ENCODE data around the gene WDR45.
"Not testable (repeated sequence)": the region's sequence is repeated elsewhere in the genome, so short reads cannot be mapped to it uniquely, and the experiment has no call there.

The WDR45 gene

GRCh38 chrX:49079489-49080428 lies at the start of gene WDR45:
WDR45 (minus strand) TSS chrX:49079887; CDS start chrX:49078095, 1,792 bp downstream.
- H3K9ac ChIP-seq (ENCODE audit: insufficient read length, low read depth), result peak within 1 kb of the TSS; percentile 90
- no peaks in the 10 kb centered on the region for H3K9me3 ChIP-seq (ENCODE audit: insufficient read depth, low read length)
- H3K4me1 ChIP-seq (ENCODE audit: insufficient read depth, insufficient read length), result no peaks in the 10 kb centered on the region
- TF ChIP-seq YY1 (IDR thresholded peaks at IDR 0.05; ENCODE audit: insufficient read depth, insufficient read length), result no peak
- TF ChIP-seq SUZ12 (IDR thresholded peaks at IDR 0.05; ENCODE audit: extremely low read depth, insufficient read depth, insufficient read length), result no peak
- no peak for TF ChIP-seq ZNF274 (IDR thresholded peaks at IDR 0.05; ENCODE audit: low read depth, low read length)
- peaks cover 27% of the 10 kb centered on the region for H3K36me3 ChIP-seq (ENCODE audit: insufficient read depth, insufficient read length, low read length)
- H3K27me3 ChIP-seq (ENCODE audit: insufficient read depth, insufficient read length), result no peaks in the 10 kb centered on the region
- peak; percentile 44 for DNase-seq (ENCODE audit: low read depth, low spot score)
- H3K4me3 ChIP-seq (ENCODE audit: insufficient read length, low read depth), result peak within 1 kb of the TSS; percentile 55

GRCh38 chrX:49129427-49129826 lies 49.7 kb upstream of the WDR45 start:
- Histone ChIP-seq H3K27me3 (ENCODE audit: insufficient read depth, insufficient read length) (no peaks in the 10 kb centered on the region), H3K9ac (ENCODE audit: insufficient read length, low read depth) (no peak overlapping the region), H3K4me1 (ENCODE audit: insufficient read depth, insufficient read length) (no peaks in the 10 kb centered on the region), H3K9me3 (ENCODE audit: insufficient read depth, low read length) (no peaks in the 10 kb centered on the region), H3K36me3 (ENCODE audit: insufficient read depth, insufficient read length, low read length) (no peaks in the 10 kb centered on the region), H3K4me3 (ENCODE audit: insufficient read length, low read depth) (no peak overlapping the region)
- TF ChIP-seq ZNF274 (IDR thresholded peaks at IDR 0.05; ENCODE audit: low read depth, low read length), result no peak
- no peak for TF ChIP-seq YY1 (IDR thresholded peaks at IDR 0.05; ENCODE audit: insufficient read depth, insufficient read length)
- TF ChIP-seq SUZ12 (IDR thresholded peaks at IDR 0.05; ENCODE audit: extremely low read depth, insufficient read depth, insufficient read length), result no peak
- DNase-seq (ENCODE audit: low read depth, low spot score), result no peak

- H3K4me1 ChIP-seq (ENCODE audit: insufficient read depth, insufficient read length); H3K9me3 ChIP-seq (ENCODE audit: insufficient read depth, low read length); DNase-seq (ENCODE audit: low read depth, low spot score); H3K36me3 ChIP-seq (ENCODE audit: insufficient read depth, insufficient read length, low read length); H3K9ac ChIP-seq (ENCODE audit: insufficient read length, low read depth); H3K4me3 ChIP-seq (ENCODE audit: insufficient read length, low read depth); H3K27me3 ChIP-seq (ENCODE audit: insufficient read depth, insufficient read length): not testable (repeated sequence)
Observed at GRCh38 chrX:49127742-49128258, 48.1 kb upstream of the WDR45 start.

- DNase-seq (ENCODE audit: low read depth, low spot score), result no peak
- peak overlapping the region; percentile 83 for H3K4me3 ChIP-seq (ENCODE audit: insufficient read length, low read depth)
- no peaks in the 10 kb centered on the region for H3K27me3 ChIP-seq (ENCODE audit: insufficient read depth, insufficient read length)
- H3K4me1 ChIP-seq (ENCODE audit: insufficient read depth, insufficient read length), result peaks cover 3% of the 10 kb centered on the region
- TF ChIP-seq ZNF274 (IDR thresholded peaks at IDR 0.05; ENCODE audit: low read depth, low read length), result no peak
- TF ChIP-seq YY1 (IDR thresholded peaks at IDR 0.05; ENCODE audit: insufficient read depth, insufficient read length), result no peak
- no peak for TF ChIP-seq SUZ12 (IDR thresholded peaks at IDR 0.05; ENCODE audit: extremely low read depth, insufficient read depth, insufficient read length)
- no peaks in the 10 kb centered on the region for H3K9me3 ChIP-seq (ENCODE audit: insufficient read depth, low read length)
- peak overlapping the region; percentile 87 for H3K9ac ChIP-seq (ENCODE audit: insufficient read length, low read depth)
- H3K36me3 ChIP-seq (ENCODE audit: insufficient read depth, insufficient read length, low read length), result peaks cover 34% of the 10 kb centered on the region
Observed at GRCh38 chrX:49122499-49122898, 42.8 kb upstream of the WDR45 start.

GRCh38 chrX:49120091-49120490 lies 40.4 kb upstream of the WDR45 start:
- no peak overlapping the region for H3K4me3 ChIP-seq (ENCODE audit: insufficient read length, low read depth)
- peaks cover 3% of the 10 kb centered on the region for H3K4me1 ChIP-seq (ENCODE audit: insufficient read depth, insufficient read length)
- TF ChIP-seq SUZ12 (IDR thresholded peaks at IDR 0.05; ENCODE audit: extremely low read depth, insufficient read depth, insufficient read length), result no peak
- no peak for TF ChIP-seq YY1 (IDR thresholded peaks at IDR 0.05; ENCODE audit: insufficient read depth, insufficient read length)
- no peak for TF ChIP-seq ZNF274 (IDR thresholded peaks at IDR 0.05; ENCODE audit: low read depth, low read length)
- H3K9me3 ChIP-seq (ENCODE audit: insufficient read depth, low read length), result no peaks in the 10 kb centered on the region
- H3K27me3 ChIP-seq (ENCODE audit: insufficient read depth, insufficient read length), result no peaks in the 10 kb centered on the region
- no peak for DNase-seq (ENCODE audit: low read depth, low spot score)
- peaks cover 56% of the 10 kb centered on the region for H3K36me3 ChIP-seq (ENCODE audit: insufficient read depth, insufficient read length, low read length)
- peak overlapping the region; percentile 50 for H3K9ac ChIP-seq (ENCODE audit: insufficient read length, low read depth)

GRCh38 chrX:49117581-49117980 lies 37.9 kb upstream of the WDR45 start:
- Histone ChIP-seq H3K36me3 (ENCODE audit: insufficient read depth, insufficient read length, low read length) (peaks cover 78% of the 10 kb centered on the region), H3K9ac (ENCODE audit: insufficient read length, low read depth) (no peak overlapping the region), H3K27me3 (ENCODE audit: insufficient read depth, insufficient read length) (no peaks in the 10 kb centered on the region), H3K4me1 (ENCODE audit: insufficient read depth, insufficient read length) (peaks cover 2% of the 10 kb centered on the region), H3K9me3 (ENCODE audit: insufficient read depth, low read length) (no peaks in the 10 kb centered on the region), H3K4me3 (ENCODE audit: insufficient read length, low read depth) (no peak overlapping the region)
- DNase-seq (ENCODE audit: low read depth, low spot score), result no peak
- no peak for TF ChIP-seq SUZ12 (IDR thresholded peaks at IDR 0.05; ENCODE audit: extremely low read depth, insufficient read depth, insufficient read length)
- no peak for TF ChIP-seq YY1 (IDR thresholded peaks at IDR 0.05; ENCODE audit: insufficient read depth, insufficient read length)
- TF ChIP-seq ZNF274 (IDR thresholded peaks at IDR 0.05; ENCODE audit: low read depth, low read length), result no peak

- no peaks in the 10 kb centered on the region for H3K27me3 ChIP-seq (ENCODE audit: insufficient read depth, insufficient read length)
- no peak for DNase-seq (ENCODE audit: low read depth, low spot score)
- H3K36me3 ChIP-seq (ENCODE audit: insufficient read depth, insufficient read length, low read length), result peaks cover 78% of the 10 kb centered on the region
- H3K9me3 ChIP-seq (ENCODE audit: insufficient read depth, low read length), result no peaks in the 10 kb centered on the region
- H3K9ac ChIP-seq (ENCODE audit: insufficient read length, low read depth), result no peak overlapping the region
- no peaks in the 10 kb centered on the region for H3K4me1 ChIP-seq (ENCODE audit: insufficient read depth, insufficient read length)
- no peak for TF ChIP-seq ZNF274 (IDR thresholded peaks at IDR 0.05; ENCODE audit: low read depth, low read length)
- TF ChIP-seq YY1 (IDR thresholded peaks at IDR 0.05; ENCODE audit: insufficient read depth, insufficient read length), result no peak
- TF ChIP-seq SUZ12 (IDR thresholded peaks at IDR 0.05; ENCODE audit: extremely low read depth, insufficient read depth, insufficient read length), result no peak
- H3K4me3 ChIP-seq (ENCODE audit: insufficient read length, low read depth), result no peak overlapping the region
Observed at GRCh38 chrX:49116716-49117115, 37.0 kb upstream of the WDR45 start.
